COR-L47 (cell line): ENCODE data around the gene MCC.

Experiments
- DNase-seq: peaks from one replicate; lab custom pipeline; 2025; lab: John Stamatoyannopoulos, UW

Gene MCC

GRCh38 chr5:113223831-113224604 is 264.2 kb downstream of the MCC start:
- DNase-seq: no peak

GRCh38 chr5:113223315-113223714 is 264.9 kb downstream of the MCC start:
- DNase-seq: no peak

GRCh38 chr5:113221294-113222176 is 266.7 kb downstream of the MCC start:
- DNase-seq: no peak

- no peak for DNase-seq
Measured at GRCh38 chr5:113219695-113220094, 268.6 kb downstream of the MCC start.

DNA sequence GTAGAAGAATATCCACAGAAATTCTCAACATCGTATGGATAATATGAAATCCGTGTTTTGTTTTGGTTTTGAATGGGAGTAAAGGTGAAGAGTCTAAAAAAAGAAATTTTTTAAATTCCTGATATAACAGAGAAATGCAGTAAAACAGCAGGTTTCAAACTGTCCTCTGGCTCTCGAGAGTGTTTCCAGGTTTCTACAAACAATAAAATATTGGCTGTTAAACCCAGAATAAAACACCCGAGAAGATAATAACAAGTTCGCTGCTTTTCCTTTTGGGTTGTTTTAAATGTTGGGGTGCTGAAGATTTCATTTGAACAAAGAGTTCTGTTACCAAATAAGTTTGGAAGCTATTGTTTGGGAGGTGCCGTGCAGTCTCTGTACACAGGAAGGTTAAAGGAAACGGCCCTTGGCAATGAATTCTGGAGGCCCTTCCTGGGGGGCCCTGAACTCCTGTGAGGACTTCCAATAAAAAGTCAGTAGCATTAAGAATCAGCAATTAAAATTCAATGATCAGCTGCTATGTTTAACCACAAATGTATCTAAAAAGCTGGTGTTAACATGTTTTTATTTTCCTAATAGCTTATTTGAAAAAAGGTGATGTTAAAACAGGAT is 269.2 kb downstream of the MCC start:
- no peak for DNase-seq

GRCh38 chr5:113218200-113218599 is 270.1 kb downstream of the MCC start:
- no peak for DNase-seq

GRCh38 chr5:113217619-113218184 is 270.6 kb downstream of the MCC start:
- DNase-seq: no peak

DNA sequence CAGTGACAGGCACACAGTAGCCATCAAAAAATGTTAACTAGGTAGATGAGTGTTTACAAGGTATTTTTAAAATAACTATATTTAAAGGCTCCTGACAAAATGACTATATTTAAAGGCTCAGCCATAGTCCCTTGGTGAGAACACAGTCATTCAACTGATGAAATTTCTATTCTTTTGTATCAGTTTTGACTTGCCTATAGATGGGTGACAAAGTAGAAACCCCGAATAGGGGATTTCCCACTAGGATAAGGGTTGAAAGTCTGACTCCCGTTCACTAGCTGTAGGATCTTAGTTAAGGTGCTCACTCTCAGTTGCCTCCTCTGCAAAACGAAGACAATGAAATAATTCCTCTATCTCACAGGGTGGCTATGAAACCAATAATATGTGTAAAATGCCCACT is 271.7 kb downstream of the MCC start:
- DNase-seq: no peak

DNA sequence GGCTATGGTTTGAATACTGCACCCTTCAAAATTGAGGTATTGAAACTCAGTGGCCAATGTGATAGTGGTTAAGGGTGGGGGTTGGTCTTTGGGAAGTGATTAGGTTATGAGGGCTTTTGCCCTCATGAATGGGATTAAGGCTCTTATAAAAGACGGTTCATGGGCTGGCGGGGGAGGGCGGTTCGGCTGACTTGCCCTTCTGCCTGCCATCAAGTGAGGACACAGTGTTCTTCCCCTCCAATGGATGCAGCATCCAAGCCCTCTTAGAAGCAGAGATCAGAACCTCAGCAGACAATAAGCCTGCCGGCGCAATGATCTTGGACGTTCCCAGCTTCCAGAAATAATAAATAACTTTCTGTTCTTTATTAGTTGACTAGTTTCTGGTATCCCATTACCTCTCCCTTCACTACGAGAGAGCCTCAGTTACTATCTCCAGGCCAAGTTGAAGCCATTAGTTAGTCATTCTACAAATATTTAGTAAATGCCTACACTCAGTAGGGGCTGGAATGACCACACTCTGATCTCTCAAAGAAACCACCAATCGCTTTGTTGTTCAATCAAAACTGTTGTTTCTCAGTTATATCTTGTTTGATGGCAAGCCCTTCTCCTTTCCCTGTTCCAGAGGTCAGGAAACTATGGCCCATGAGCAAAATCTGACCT is 272.7 kb downstream of the MCC start:
- no peak for DNase-seq

DNA sequence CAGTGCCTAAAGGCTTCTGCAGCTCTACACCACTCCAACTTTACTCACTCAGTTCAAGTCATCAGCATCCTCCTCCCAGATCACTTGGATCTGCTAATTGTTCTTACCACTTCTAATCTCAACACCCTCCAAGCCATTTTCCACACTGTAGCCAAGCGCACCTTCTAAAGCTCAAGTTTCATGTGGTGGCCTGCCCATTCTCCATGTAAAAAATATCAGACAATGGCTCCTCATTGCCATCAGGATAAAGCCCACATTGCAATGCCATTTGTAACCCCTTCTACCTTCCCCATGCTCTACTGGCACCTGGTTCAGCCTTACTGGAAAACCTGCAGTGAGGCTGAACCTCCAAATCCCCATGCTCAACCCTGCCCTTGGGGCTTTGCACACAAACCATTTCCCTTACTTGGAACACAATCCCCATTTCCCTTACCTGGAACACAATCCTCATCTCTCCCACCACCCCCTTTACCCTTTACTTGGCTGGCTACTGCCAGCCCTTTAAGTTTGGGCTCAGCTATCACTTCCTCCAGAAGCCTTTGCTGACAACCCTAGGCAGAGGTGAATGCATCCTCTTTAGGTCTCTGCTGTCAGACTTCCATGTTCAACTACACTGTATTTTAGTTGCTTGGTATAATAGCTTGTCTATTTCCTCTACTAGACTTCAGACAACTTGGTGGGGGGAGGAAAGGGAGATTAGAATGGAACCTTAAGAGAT is 273.5 kb downstream of the MCC start:
- no peak for DNase-seq

DNA sequence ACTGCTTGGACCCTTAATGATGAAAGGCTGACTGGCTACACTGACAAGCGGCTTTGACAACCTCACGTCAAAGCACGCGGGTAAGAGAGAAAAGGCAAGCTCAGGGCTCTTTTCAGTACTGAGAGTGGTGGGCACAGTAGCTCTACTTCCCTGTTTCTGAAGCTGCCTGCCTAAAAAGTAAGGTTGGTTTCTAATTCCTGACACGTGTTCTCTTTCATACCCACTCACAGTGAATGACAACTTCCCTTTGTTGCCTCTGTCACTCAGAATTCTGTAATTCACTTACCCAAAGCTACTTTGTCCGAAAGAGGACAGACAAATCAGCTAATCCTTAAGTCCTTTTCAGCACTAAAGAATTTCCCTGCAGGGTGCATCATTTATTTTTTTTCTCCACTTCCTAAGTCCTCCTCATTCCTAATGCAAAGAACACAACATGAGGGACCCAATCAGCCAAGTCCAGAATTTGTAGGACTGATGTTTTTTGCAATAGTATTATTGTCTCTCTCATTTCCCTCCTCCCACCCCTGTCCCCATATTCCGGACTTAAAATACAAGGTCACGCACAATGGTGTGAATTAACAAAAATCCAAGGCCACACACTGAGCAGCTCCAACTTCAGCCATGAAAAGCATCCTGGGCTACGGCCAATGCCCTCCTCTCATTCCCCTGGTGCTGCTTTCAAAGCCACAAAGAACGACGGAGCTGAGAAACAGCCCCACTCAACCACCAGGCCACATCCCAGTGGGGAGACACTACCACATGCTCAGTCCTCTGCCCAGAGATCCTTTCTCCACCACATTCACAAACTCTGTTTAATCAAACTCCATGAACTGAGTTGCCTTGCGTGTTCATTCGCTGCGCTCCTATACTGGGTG is 274.5 kb downstream of the MCC start:
- no peak for DNase-seq

GRCh38 chr5:113212244-113212920 is 275.9 kb downstream of the MCC start:
- peak; percentile 88 for DNase-seq

GRCh38 chr5:113209498-113209897 is 278.8 kb downstream of the MCC start:
- DNase-seq: no peak

GRCh38 chr5:113205807-113206206 is 282.4 kb downstream of the MCC start:
- DNase-seq: no peak

GRCh38 chr5:113205323-113205722 is 282.9 kb downstream of the MCC start:
- no peak for DNase-seq

GRCh38 chr5:113204525-113205161 is 283.6 kb downstream of the MCC start:
- no peak for DNase-seq

DNA sequence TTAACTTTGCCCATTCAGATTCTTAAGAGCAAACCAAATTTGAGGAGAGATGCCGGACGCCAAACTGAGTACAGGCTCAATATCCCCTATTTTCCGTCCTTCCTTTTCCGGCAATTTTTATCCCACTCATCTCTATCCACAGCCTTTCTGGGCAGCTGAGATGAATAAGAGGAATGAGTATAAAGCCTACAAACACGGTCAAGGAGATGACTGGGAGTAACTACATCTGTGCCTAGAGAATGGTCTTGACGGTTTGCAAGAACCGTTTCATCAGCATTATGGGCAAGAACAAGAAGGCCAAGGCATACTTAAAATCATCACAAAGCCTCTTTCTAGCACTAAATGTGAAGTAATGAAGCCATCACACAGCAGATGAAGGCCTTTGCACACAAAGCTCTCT is 284.3 kb downstream of the MCC start:
- no peak for DNase-seq

GRCh38 chr5:113202746-113203716 is 285.2 kb downstream of the MCC start:
- DNase-seq: no peak
